ENCODE measurements around the gene DHX35. TPM values are rescaled to one million over a fixed set of nuclear protein-coding genes. Genes with fewer than 3 reads are reported as not detected.

The DHX35 gene
- polyA plus RNA-seq, 3 donors = 15.2 to 17.0 (median 16.2) TPM

Other genes with a start within 250 kb of the DHX35 start
- 1 to 10 TPM; 1.2 to 2.1 (median 1.4) TPM for gene SLC32A1, start 237.9 kb upstream of the DHX35 start, polyA plus RNA-seq (ENCODE audit: insufficient read length in 3 of 3)
- gene ACTR5, start 213.9 kb upstream of the DHX35 start, polyA plus RNA-seq (ENCODE audit: insufficient read length in 3 of 3) = 1 to 10 TPM; 9.4 to 9.8 (median 9.8) TPM
- gene PPP1R16B, start 156.6 kb upstream of the DHX35 start, polyA plus RNA-seq (ENCODE audit: insufficient read length in 3 of 3) = 1 to 10 TPM; 7.5 to 8.8 (median 8.3) TPM
- 10 to 100 TPM; 14.3 to 16.1 (median 15.8) TPM for gene FAM83D, start 35.9 kb upstream of the DHX35 start, polyA plus RNA-seq (ENCODE audit: insufficient read length in 3 of 3)